Neuronal stem cell (in vitro differentiated cells): Measurements from ENCODE around the gene CPS1.

Experiments
- DNase-seq: peaks from one replicate; pipeline ENCODE4 v3.0.0-alpha.2; 2013; ENCODE audit warnings: low spot score
- H2AFZ ChIP-seq: one replicate; pipeline ENCODE4 v1.6.1; 2013; ENCODE audit warnings: mild to moderate bottlenecking, low read length, inconsistent platforms
- H2AK5ac ChIP-seq: 2 replicates; pipeline ENCODE4 v1.6.1; 2013; ENCODE audit warnings: low read depth, mild to moderate bottlenecking, inconsistent platforms, low read length, moderate library complexity, mixed read lengths
- H2BK120ac ChIP-seq: 2 replicates; pipeline ENCODE4 v1.6.1; 2013; ENCODE audit warnings: low read depth, mild to moderate bottlenecking, inconsistent platforms, low read length, moderate library complexity, mixed read lengths
- H2BK12ac ChIP-seq: one replicate; pipeline ENCODE4 v1.6.1; 2013; ENCODE audit warnings: low read length, inconsistent platforms
- H2BK15ac ChIP-seq: 2 replicates; pipeline ENCODE4 v1.6.1; 2013; ENCODE audit warnings: mild to moderate bottlenecking, low read length, inconsistent platforms, mixed read lengths
- H2BK5ac ChIP-seq: one replicate; pipeline ENCODE4 v1.6.1; 2013; ENCODE audit warnings: inconsistent platforms, mild to moderate bottlenecking, low read length, moderate library complexity
- H3K14ac ChIP-seq: one replicate; pipeline ENCODE4 v1.6.1; 2013; ENCODE audit warnings: low read length, inconsistent platforms
- H3K18ac ChIP-seq: 2 replicates; pipeline ENCODE4 v1.6.1; 2013; ENCODE audit warnings: low read length, inconsistent platforms
- H3K23ac ChIP-seq: 2 replicates; pipeline ENCODE4 v1.6.1; 2013; ENCODE audit warnings: low read depth, mild to moderate bottlenecking, mixed read lengths, low read length, inconsistent platforms; ENCODE audit not compliant: poor library complexity
- H3K27ac ChIP-seq: replicated peaks from 3 replicates; pipeline ENCODE4 v1.5.1; 2013; ENCODE audit warnings: low read length, inconsistent platforms
- H3K27me3 ChIP-seq, 3 experiments: 2 replicates each; pipeline ENCODE4 v1.6.1; 2013; ENCODE audit warnings: low read length in 3 of 3, mild to moderate bottlenecking in 2 of 3, inconsistent platforms in 1 of 3, low read depth in 1 of 3, mixed read lengths in 1 of 3, moderate library complexity in 1 of 3; ENCODE audit not compliant: control insufficient read depth in 3 of 3, insufficient read depth in 3 of 3
- H3K36me3 ChIP-seq, 2 donors: replicated peaks in 1 of 2; 2 replicates each; pipeline ENCODE4 v1.6.1; 2013; ENCODE audit warnings: low read length in 2 of 2; ENCODE audit not compliant: control insufficient read depth in 2 of 2, insufficient read depth in 2 of 2
- H3K4ac ChIP-seq: 2 replicates; pipeline ENCODE4 v1.6.1; 2013; ENCODE audit warnings: inconsistent platforms, mild to moderate bottlenecking, low read length, moderate library complexity
- H3K4me1 ChIP-seq, 2 donors: 1 replicate in 1 of 2; 2 replicates in 1 of 2; pipeline ENCODE4 v1.6.1; 2013; ENCODE audit warnings: low read length in 2 of 2, low read depth in 1 of 2; ENCODE audit not compliant: control insufficient read depth in 2 of 2, insufficient read depth in 1 of 2
- H3K4me2 ChIP-seq: one replicate; pipeline ENCODE4 v1.6.1; 2013; ENCODE audit warnings: mild to moderate bottlenecking, low read length, inconsistent platforms; ENCODE audit not compliant: insufficient read depth, poor library complexity, severe bottlenecking
- H3K4me3 ChIP-seq, 2 donors: 2 replicates each; pipeline ENCODE4 v1.5.1; 2013; ENCODE audit warnings: low read length in 2 of 2, mild to moderate bottlenecking in 2 of 2, inconsistent platforms in 1 of 2, moderate library complexity in 1 of 2
- H3K79me1 ChIP-seq: one replicate; pipeline ENCODE4 v1.6.1; 2013; ENCODE audit warnings: low read depth, mild to moderate bottlenecking, inconsistent platforms, low read length, moderate library complexity
- H3K9ac ChIP-seq: one replicate; pipeline ENCODE4 v1.6.1; 2013; ENCODE audit warnings: mild to moderate bottlenecking, low read depth, low read length, inconsistent platforms; ENCODE audit not compliant: poor library complexity
- H3K9me3 ChIP-seq, 2 donors: replicated peaks in 1 of 2; 2 replicates each; pipeline versions ENCODE3 to v1.6.1; 2013; ENCODE audit warnings: low read length in 2 of 2, mild to moderate bottlenecking in 2 of 2, inconsistent platforms in 1 of 2, low read depth in 1 of 2, mixed read lengths in 1 of 2, moderate library complexity in 1 of 2; ENCODE audit not compliant: control insufficient read depth in 2 of 2, insufficient read depth in 1 of 2
- H4K8ac ChIP-seq: one replicate; pipeline ENCODE4 v1.6.1; 2013; ENCODE audit warnings: low read depth, mild to moderate bottlenecking, inconsistent platforms, low read length, moderate library complexity
- H4K91ac ChIP-seq: one replicate; pipeline ENCODE4 v1.6.1; 2013; ENCODE audit warnings: low read length, low read depth, mild to moderate bottlenecking, inconsistent platforms; ENCODE audit not compliant: poor library complexity
- WGBS, 2 donors: extraction: QIAGEN DNeasy Blood & Tissue Kit; methylation state at CpG; one replicate each; pipeline ENCODE4 v1.1.7; 2013; ENCODE audit warnings: missing lambda C conversion rate in 2 of 2, mixed read lengths in 1 of 2; ENCODE audit not compliant: insufficient read length in 2 of 2, insufficient replicate concordance in 1 of 2; ENCODE audit errors: extremely low coverage in 2 of 2; 5-methylcytosine and 5-hydroxymethylcytosine counted together

CPS1 gene

DNA sequence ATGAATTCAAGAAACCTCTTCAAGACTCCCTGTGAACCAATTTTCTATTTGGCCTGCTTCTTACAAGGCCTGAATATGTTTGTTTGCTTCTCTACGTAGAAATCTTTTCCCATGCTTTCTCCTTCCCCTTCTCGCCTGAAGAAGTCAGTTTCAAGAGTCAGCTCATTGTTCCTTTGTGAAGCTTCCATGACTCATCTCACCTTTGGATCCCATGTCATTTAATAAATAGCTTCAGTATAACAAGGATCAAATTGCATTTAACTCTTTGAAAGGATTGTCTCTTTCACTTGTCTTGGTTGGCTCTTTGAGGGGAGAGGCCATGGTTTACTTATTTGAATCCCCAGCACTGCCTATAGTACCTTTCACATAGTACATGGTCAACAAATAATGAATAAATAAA, 28.4 kb downstream of the CPS1 start:
- no peak overlapping the region for H4K8ac ChIP-seq
- no peak overlapping the region for H3K18ac ChIP-seq
- no peak overlapping the region for H2AK5ac ChIP-seq
- no peak overlapping the region for H2BK12ac ChIP-seq
- no peak overlapping the region for H4K91ac ChIP-seq
- H3K9ac ChIP-seq = no peak overlapping the region
- no peak overlapping the region for H2BK5ac ChIP-seq
- H3K4me1 ChIP-seq = peaks cover 1 to 7% of the 10 kb centered on the region in 2 donors
- no peaks in the 10 kb centered on the region for H3K79me1 ChIP-seq
- no peak overlapping the region for H3K27ac ChIP-seq
- no peaks in the 10 kb centered on the region for H3K27me3 ChIP-seq
- H3K23ac ChIP-seq = no peak overlapping the region
- peak overlapping the region; percentile 3 for H2AFZ ChIP-seq
- no peak overlapping the region for H3K4me2 ChIP-seq
- H2BK120ac ChIP-seq = no peak overlapping the region
- H3K4me3 ChIP-seq = no peak overlapping the region
- DNase-seq = no peak
- no peak overlapping the region for H3K14ac ChIP-seq
- peaks cover 0 to 11% of the 10 kb centered on the region in 2 donors for H3K36me3 ChIP-seq
- H3K9me3 ChIP-seq = peaks cover 0 to 3% of the 10 kb centered on the region in 2 donors
- WGBS, 2 donors = no CpG with 5 or more reads among the region's 2 CpGs
- no peak overlapping the region for H3K4ac ChIP-seq
- no peak overlapping the region for H2BK15ac ChIP-seq

DNA sequence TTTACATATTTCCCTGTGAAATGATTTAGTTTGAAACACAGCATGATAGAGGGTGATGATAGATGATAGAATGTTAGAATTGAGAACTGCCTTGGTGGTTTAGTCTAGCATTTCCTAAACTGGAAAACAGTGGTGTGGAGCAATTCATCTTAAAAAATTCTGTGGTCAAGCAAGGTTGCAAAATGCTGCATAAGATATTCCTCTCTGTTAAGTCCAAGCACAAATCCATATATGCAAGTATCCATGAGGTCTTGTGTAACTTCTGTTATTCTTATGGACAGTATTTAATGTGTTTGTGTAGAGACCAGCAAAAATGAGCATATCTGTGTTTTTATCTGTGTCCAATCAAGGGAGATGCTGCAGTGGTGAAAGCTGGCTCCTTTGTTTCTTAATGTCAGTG, 30.0 kb downstream of the CPS1 start:
- H3K4me2 ChIP-seq = no peak overlapping the region
- no peaks in the 10 kb centered on the region for H3K79me1 ChIP-seq
- H3K4me3 ChIP-seq = no peak overlapping the region
- H2AK5ac ChIP-seq = no peak overlapping the region
- H3K9ac ChIP-seq = no peak overlapping the region
- peaks cover 0 to 11% of the 10 kb centered on the region in 2 donors for H3K36me3 ChIP-seq
- H2AFZ ChIP-seq = no peak overlapping the region
- no peak overlapping the region for H3K14ac ChIP-seq
- H3K27ac ChIP-seq = no peak overlapping the region
- H2BK15ac ChIP-seq = no peak overlapping the region
- H3K9me3 ChIP-seq = peaks cover 0 to 3% of the 10 kb centered on the region in 2 donors
- H3K4me1 ChIP-seq = peaks cover 1 to 7% of the 10 kb centered on the region in 2 donors
- no peaks in the 10 kb centered on the region for H3K27me3 ChIP-seq
- no peak overlapping the region for H4K8ac ChIP-seq
- H4K91ac ChIP-seq = no peak overlapping the region
- no peak overlapping the region for H2BK12ac ChIP-seq
- H3K4ac ChIP-seq = no peak overlapping the region
- no peak overlapping the region for H2BK5ac ChIP-seq
- no peak overlapping the region for H3K18ac ChIP-seq
- no peak overlapping the region for H3K23ac ChIP-seq
- H2BK120ac ChIP-seq = no peak overlapping the region
- DNase-seq = no peak

GRCh38 chr2:210591663-210592062, 35.3 kb downstream of the CPS1 start:
- H3K4me1 ChIP-seq = peaks cover 0 to 14% of the 10 kb centered on the region in 2 donors
- H2BK12ac ChIP-seq = no peak overlapping the region
- H3K23ac ChIP-seq = no peak overlapping the region
- no peak overlapping the region for H3K18ac ChIP-seq
- DNase-seq = no peak
- H3K9me3 ChIP-seq = no peaks in the 10 kb centered on the region
- no peak overlapping the region for H3K4ac ChIP-seq
- WGBS, 2 donors = no CpG with 5 or more reads among the region's 2 CpGs
- no peaks in the 10 kb centered on the region for H3K79me1 ChIP-seq
- H4K91ac ChIP-seq = no peak overlapping the region
- H3K27me3 ChIP-seq = no peaks in the 10 kb centered on the region
- no peak overlapping the region for H2BK120ac ChIP-seq
- H2AFZ ChIP-seq = no peak overlapping the region
- H3K4me3 ChIP-seq = no peak overlapping the region
- H3K36me3 ChIP-seq = peaks cover 0 to 12% of the 10 kb centered on the region in 2 donors
- no peak overlapping the region for H3K14ac ChIP-seq
- no peak overlapping the region for H2BK15ac ChIP-seq
- H2AK5ac ChIP-seq = no peak overlapping the region
- no peak overlapping the region for H3K27ac ChIP-seq
- no peak overlapping the region for H3K9ac ChIP-seq
- H2BK5ac ChIP-seq = no peak overlapping the region
- no peak overlapping the region for H4K8ac ChIP-seq
- no peak overlapping the region for H3K4me2 ChIP-seq

DNA sequence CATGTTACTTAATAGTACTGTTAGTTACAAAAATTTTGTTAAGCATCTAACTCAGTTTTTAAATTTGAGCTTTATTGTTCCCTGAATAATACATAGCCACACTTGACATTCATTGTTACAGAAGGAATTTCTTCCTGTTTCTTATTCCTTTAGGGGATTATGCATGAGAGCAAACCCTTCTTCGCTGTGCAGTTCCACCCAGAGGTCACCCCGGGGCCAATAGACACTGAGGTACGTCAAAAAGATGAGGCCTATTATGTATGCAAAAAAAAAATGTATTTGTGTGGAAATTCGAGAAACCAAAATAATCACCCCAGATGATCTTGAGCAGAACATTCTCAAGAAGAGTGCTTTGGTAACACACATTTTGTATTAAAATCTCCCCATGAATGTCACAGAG, 36.3 kb downstream of the CPS1 start:
- H3K23ac ChIP-seq = no peak overlapping the region
- H2AK5ac ChIP-seq = no peak overlapping the region
- H3K36me3 ChIP-seq = peaks cover 0 to 12% of the 10 kb centered on the region in 2 donors
- H2BK120ac ChIP-seq = no peak overlapping the region
- WGBS, 2 donors = no CpG with 5 or more reads among the region's 4 CpGs
- H3K4me3 ChIP-seq = no peak overlapping the region
- H4K91ac ChIP-seq = no peak overlapping the region
- no peak overlapping the region for H2BK15ac ChIP-seq
- H4K8ac ChIP-seq = no peak overlapping the region
- no peak for DNase-seq
- no peak overlapping the region for H3K18ac ChIP-seq
- H3K27ac ChIP-seq = no peak overlapping the region
- peaks cover 0 to 14% of the 10 kb centered on the region in 2 donors for H3K4me1 ChIP-seq
- no peaks in the 10 kb centered on the region for H3K79me1 ChIP-seq
- H2BK12ac ChIP-seq = no peak overlapping the region
- H3K9ac ChIP-seq = no peak overlapping the region
- H3K4me2 ChIP-seq = no peak overlapping the region
- no peak overlapping the region for H2BK5ac ChIP-seq
- H3K9me3 ChIP-seq = peaks cover 0 to 3% of the 10 kb centered on the region in 2 donors
- no peak overlapping the region for H3K4ac ChIP-seq
- no peak overlapping the region for H2AFZ ChIP-seq
- H3K14ac ChIP-seq = no peak overlapping the region
- no peaks in the 10 kb centered on the region for H3K27me3 ChIP-seq
